K562 (cell line): ENCODE results near the gene TBC1D1. TPM values are rescaled to one million over a fixed set of nuclear protein-coding genes. Genes with fewer than 3 reads are reported as not detected.

Experiments used
- CREM ChIP-seq: IDR thresholded peaks from 2 replicates; pipeline ENCODE4 v1.6.1; 2014; ENCODE audit warnings: antibody characterized with exemption, low read depth
- DDX20 ChIP-seq: fragments of 450-650 bp; IDR thresholded peaks from 2 replicates; pipeline ENCODE4 v1.6.1; 2016; ENCODE audit warnings: missing genetic modification characterization, low read depth, mild to moderate bottlenecking, missing compliant biosample characterization, moderate library complexity
- FOXJ3 ChIP-seq: sonication (generic); formaldehyde crosslinking; IDR thresholded peaks from 2 replicates; pipeline ENCODE4 v1.4.0; 2020; ENCODE audit warnings: mild to moderate bottlenecking, missing genetic modification reagents
- GABPA ChIP-seq: fragments of 200-800 bp; sonication (Bioruptor generic); conservative IDR thresholded peaks from 2 replicates; pipeline ENCODE4 v1.6.1; 2016; ENCODE audit warnings: low read depth, missing genetic modification characterization, missing compliant biosample characterization
- HCFC1 ChIP-seq: IDR thresholded peaks from 2 replicates; pipeline ENCODE4 v1.6.1; 2012; ENCODE audit warnings: low read depth, low read length, improper control_type of control experiment
- MCM2 ChIP-seq: fragments of 450-650 bp; IDR thresholded peaks from 2 replicates; pipeline ENCODE4 v1.6.1; 2017; ENCODE audit warnings: low read depth, mild to moderate bottlenecking
- NFE2L1 ChIP-seq: fragments of 450-650 bp; IDR thresholded peaks from 2 replicates; pipeline ENCODE4 v1.6.1; 2016; ENCODE audit warnings: missing genetic modification characterization, low read depth, mild to moderate bottlenecking, missing compliant biosample characterization, moderate library complexity, borderline replicate concordance
- SMAD3 ChIP-seq: fragments of 450-650 bp; formaldehyde crosslinking; conservative IDR thresholded peaks from 2 replicates; pipeline ENCODE4 v1.4.0; 2020; ENCODE audit warnings: mild to moderate bottlenecking
- TCF7 ChIP-seq: sonication (generic); IDR thresholded peaks from 2 replicates; pipeline ENCODE4 v1.6.1; 2016; ENCODE audit warnings: antibody characterized with exemption, borderline replicate concordance
- polyA plus RNA-seq, 8 experiments: library from polyadenylated mRNA; depleted of rRNA in 4 of 8; stranded (reverse) in 5 of 8; unstranded in 3 of 8; fragments of >200 nt; fragmentation: Nextera tagmentation in 2 of 8; fragmentation: Illumina TruSeq in 1 of 8; extraction: Ambion mirVana in 2 of 8; extraction: Trizol in 1 of 8; gene quantifications; 2 replicates each; pipeline versions ENCODE4 v1.2.1 to v1.2.3, GENCODE V29; 2011 to 2014; ENCODE audit warnings: inconsistent platforms in 1 of 8, missing spikeins in 1 of 8
- total RNA-seq, 7 experiments: library from RNA; depleted of rRNA in 6 of 7; stranded (reverse); fragments of >200 nt in 6 of 7; fragmentation: Illumina TruSeq in 2 of 7; extraction: Trizol in 2 of 7; gene quantifications; 2 replicates each; pipeline versions ENCODE4 v1.2.1 to v1.2.3, GENCODE V29; 2011 to 2021; ENCODE audit warnings: low replicate concordance in 1 of 7
- TF ChIP-seq, protein P1 (sequence below): fragments of 450-650 bp; formaldehyde crosslinking; conservative IDR thresholded peaks from 2 replicates; pipeline ENCODE4 v1.4.0; 2022; ENCODE audit warnings: mild to moderate bottlenecking, missing genetic modification characterization
- TF ChIP-seq, protein P2 (sequence below), 2 experiments: fragments of 250-450 bp in 1 of 2; fragments of 450-650 bp in 1 of 2; sonication (Bioruptor Pico) in 1 of 2; IDR thresholded peaks; 2 replicates each; pipeline versions ENCODE4 v1.6.1 to v1.8.0; 2016 to 2021; ENCODE audit warnings: mild to moderate bottlenecking in 2 of 2, moderate library complexity in 2 of 2, missing compliant biosample characterization in 1 of 2, missing genetic modification characterization in 1 of 2
- TF ChIP-seq, protein P3 (sequence below): IDR thresholded peaks from 2 replicates; pipeline ENCODE4 v1.6.1; 2014; ENCODE audit warnings: antibody characterized with exemption
- TF ChIP-seq, protein P4 (sequence below): fragments of 250-450 bp; sonication (Bioruptor Pico); IDR thresholded peaks from 2 replicates; pipeline ENCODE4 v1.4.0; 2020; ENCODE audit warnings: mild to moderate bottlenecking, moderate library complexity
- TF ChIP-seq, protein P5 (sequence below): fragments of 450-650 bp; conservative IDR thresholded peaks from 2 replicates; pipeline ENCODE4 v1.6.1; 2016; ENCODE audit warnings: missing genetic modification characterization, low read depth, mild to moderate bottlenecking, control low read depth, missing compliant biosample characterization
- TF ChIP-seq, protein P6 (sequence below): IDR thresholded peaks from 3 replicates; pipeline ENCODE4 v1.6.1; 2011; ENCODE audit warnings: borderline replicate concordance, mild to moderate bottlenecking; ENCODE audit not compliant: insufficient read length, insufficient read depth
- TF ChIP-seq, protein P7 (sequence below): sonication (generic); IDR thresholded peaks from 2 replicates; pipeline ENCODE4 v1.6.1; 2016

The TBC1D1 gene
- total and polyA plus RNA-seq, 9 of the 15 experiments (the other 6 are each of a cell fraction or from before 2014, with no cell fraction given), result 0.59 to 14.2 (median 8.8) TPM

DNA sequence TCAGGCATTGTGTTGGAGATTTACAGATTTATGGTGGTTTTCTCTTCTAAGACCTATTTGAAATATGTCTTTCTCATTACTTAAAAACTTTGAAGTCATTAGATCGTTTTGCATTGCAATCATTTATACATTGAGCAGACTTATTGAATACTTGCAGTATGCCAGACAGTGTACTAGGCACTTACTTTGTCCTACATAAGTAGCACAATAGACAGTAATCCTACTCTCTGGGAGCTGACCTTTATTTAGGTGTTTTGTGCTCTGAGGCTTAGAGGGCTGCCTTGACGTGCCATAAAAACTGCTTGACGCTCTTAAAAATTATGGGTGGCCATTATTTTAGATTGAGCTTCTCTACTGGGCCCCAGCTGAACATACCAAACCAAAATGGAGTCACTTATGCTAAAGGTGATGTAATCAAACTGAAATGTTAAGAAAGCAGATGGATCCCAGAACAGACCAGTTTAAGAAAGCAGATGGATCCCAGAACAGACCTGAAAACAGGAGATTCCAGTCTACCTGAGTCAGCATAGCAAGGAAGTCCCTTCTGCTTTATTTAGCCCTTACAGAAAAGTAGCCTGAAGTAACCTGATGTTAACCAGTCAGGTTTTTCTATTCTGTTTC, 111.7 kb downstream of the TBC1D1 start (continued):
- TF ChIP-seq, protein P1, sequence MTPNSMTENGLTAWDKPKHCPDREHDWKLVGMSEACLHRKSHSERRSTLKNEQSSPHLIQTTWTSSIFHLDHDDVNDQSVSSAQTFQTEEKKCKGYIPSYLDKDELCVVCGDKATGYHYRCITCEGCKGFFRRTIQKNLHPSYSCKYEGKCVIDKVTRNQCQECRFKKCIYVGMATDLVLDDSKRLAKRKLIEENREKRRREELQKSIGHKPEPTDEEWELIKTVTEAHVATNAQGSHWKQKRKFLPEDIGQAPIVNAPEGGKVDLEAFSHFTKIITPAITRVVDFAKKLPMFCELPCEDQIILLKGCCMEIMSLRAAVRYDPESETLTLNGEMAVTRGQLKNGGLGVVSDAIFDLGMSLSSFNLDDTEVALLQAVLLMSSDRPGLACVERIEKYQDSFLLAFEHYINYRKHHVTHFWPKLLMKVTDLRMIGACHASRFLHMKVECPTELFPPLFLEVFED, result no peak
- TF ChIP-seq NFE2L1 (tag), result no peak
- TF ChIP-seq MCM2, result no peak
- TF ChIP-seq, protein P2, sequence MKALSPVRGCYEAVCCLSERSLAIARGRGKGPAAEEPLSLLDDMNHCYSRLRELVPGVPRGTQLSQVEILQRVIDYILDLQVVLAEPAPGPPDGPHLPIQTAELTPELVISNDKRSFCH (CRISPR knock-in tag; IDR thresholded peaks at IDR 0.05), result no peak
- TF ChIP-seq, protein P2 (tag; IDR thresholded peaks at IDR 0.05), result peak; percentile 81
- TF ChIP-seq DDX20 (tag), result peak; percentile 63; the same call in 1 of the 2 replicates
- no peak for TF ChIP-seq CREM
- no peak for TF ChIP-seq GABPA (tag)
- TF ChIP-seq, protein P3, sequence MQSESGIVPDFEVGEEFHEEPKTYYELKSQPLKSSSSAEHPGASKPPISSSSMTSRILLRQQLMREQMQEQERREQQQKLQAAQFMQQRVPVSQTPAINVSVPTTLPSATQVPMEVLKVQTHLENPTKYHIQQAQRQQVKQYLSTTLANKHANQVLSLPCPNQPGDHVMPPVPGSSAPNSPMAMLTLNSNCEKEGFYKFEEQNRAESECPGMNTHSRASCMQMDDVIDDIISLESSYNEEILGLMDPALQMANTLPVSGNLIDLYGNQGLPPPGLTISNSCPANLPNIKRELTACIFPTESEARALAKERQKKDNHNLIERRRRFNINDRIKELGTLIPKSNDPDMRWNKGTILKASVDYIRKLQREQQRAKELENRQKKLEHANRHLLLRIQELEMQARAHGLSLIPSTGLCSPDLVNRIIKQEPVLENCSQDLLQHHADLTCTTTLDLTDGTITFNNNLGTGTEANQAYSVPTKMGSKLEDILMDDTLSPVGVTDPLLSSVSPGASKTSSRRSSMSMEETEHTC, result no peak
- peak; percentile 70; the same call in 1 of the 2 replicates for TF ChIP-seq SMAD3
- TF ChIP-seq TCF7, result no peak
- TF ChIP-seq, protein P4, sequence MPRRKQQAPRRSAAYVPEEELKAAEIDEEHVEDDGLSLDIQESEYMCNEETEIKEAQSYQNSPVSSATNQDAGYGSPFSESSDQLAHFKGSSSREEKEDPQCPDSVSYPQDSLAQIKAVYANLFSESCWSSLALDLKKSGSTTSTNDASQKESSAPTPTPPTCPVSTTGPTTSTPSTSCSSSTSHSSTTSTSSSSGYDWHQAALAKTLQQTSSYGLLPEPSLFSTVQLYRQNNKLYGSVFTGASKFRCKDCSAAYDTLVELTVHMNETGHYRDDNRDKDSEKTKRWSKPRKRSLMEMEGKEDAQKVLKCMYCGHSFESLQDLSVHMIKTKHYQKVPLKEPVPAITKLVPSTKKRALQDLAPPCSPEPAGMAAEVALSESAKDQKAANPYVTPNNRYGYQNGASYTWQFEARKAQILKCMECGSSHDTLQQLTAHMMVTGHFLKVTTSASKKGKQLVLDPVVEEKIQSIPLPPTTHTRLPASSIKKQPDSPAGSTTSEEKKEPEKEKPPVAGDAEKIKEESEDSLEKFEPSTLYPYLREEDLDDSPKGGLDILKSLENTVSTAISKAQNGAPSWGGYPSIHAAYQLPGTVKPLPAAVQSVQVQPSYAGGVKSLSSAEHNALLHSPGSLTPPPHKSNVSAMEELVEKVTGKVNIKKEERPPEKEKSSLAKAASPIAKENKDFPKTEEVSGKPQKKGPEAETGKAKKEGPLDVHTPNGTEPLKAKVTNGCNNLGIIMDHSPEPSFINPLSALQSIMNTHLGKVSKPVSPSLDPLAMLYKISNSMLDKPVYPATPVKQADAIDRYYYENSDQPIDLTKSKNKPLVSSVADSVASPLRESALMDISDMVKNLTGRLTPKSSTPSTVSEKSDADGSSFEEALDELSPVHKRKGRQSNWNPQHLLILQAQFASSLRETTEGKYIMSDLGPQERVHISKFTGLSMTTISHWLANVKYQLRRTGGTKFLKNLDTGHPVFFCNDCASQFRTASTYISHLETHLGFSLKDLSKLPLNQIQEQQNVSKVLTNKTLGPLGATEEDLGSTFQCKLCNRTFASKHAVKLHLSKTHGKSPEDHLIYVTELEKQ (CRISPR knock-in tag), result peak; percentile 57; the same call in 1 of the 2 replicates
- TF ChIP-seq FOXJ3 (CRISPR knock-in tag), result no peak
- TF ChIP-seq, protein P5, sequence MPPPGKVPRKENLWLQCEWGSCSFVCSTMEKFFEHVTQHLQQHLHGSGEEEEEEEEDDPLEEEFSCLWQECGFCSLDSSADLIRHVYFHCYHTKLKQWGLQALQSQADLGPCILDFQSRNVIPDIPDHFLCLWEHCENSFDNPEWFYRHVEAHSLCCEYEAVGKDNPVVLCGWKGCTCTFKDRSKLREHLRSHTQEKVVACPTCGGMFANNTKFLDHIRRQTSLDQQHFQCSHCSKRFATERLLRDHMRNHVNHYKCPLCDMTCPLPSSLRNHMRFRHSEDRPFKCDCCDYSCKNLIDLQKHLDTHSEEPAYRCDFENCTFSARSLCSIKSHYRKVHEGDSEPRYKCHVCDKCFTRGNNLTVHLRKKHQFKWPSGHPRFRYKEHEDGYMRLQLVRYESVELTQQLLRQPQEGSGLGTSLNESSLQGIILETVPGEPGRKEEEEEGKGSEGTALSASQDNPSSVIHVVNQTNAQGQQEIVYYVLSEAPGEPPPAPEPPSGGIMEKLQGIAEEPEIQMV (tag), result no peak
- TF ChIP-seq, protein P6, sequence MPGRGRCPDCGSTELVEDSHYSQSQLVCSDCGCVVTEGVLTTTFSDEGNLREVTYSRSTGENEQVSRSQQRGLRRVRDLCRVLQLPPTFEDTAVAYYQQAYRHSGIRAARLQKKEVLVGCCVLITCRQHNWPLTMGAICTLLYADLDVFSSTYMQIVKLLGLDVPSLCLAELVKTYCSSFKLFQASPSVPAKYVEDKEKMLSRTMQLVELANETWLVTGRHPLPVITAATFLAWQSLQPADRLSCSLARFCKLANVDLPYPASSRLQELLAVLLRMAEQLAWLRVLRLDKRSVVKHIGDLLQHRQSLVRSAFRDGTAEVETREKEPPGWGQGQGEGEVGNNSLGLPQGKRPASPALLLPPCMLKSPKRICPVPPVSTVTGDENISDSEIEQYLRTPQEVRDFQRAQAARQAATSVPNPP, result no peak
- TF ChIP-seq, protein P7, sequence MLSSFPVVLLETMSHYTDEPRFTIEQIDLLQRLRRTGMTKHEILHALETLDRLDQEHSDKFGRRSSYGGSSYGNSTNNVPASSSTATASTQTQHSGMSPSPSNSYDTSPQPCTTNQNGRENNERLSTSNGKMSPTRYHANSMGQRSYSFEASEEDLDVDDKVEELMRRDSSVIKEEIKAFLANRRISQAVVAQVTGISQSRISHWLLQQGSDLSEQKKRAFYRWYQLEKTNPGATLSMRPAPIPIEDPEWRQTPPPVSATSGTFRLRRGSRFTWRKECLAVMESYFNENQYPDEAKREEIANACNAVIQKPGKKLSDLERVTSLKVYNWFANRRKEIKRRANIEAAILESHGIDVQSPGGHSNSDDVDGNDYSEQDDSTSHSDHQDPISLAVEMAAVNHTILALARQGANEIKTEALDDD, result no peak
- TF ChIP-seq HCFC1, result no peak
